WTC11 (cell line): ENCODE measurements around the gene SSBP2. TPM values are rescaled to one million over a fixed set of nuclear protein-coding genes. Genes with fewer than 3 reads are reported as not detected.
A peak's percentile ranks its signal among the peaks of the same experiment; 100 is the strongest.

Experiments
- ATAC-seq: fragments of 200-7000 bp; cut with Tn5 transposase; 2 replicates; pipeline ENCODE4 v1.10.0; 2021; ENCODE audit warnings: mild to moderate bottlenecking, moderate library complexity
- CTCF ChIA-PET: fragments of 300-600 bp; sonication (Branson Sonifier 250); formaldehyde crosslinking; loops from one replicate; lab custom pipeline; 2021; ENCODE audit warnings: antibody characterized with exemption; lab: Charles Lee
- POLR2A ChIA-PET: fragments of 350-600 bp; sonication (Branson Sonifier 250); formaldehyde crosslinking; loops from one replicate; lab custom pipeline; 2021; ENCODE audit warnings: antibody characterized with exemption; lab: Charles Lee
- DNase-seq: peaks from one replicate; pipeline ENCODE4 v3.0.0; 2021; ENCODE audit warnings: low spot score
- H3K27ac Mint-ChIP-seq: 2 replicates; pipeline ENCODE4 v1.8.0; 2021; ENCODE audit warnings: mixed read lengths
- H3K27me3 Mint-ChIP-seq: 2 replicates; pipeline ENCODE4 v1.8.0; 2021; ENCODE audit warnings: low read depth, mild to moderate bottlenecking, moderate library complexity, mixed read lengths
- H3K36me3 Mint-ChIP-seq: 2 replicates; pipeline ENCODE4 v1.8.0; 2021; ENCODE audit warnings: mixed read lengths
- H3K4me1 Mint-ChIP-seq: 2 replicates; pipeline ENCODE4 v1.8.0; 2022; ENCODE audit warnings: mixed read lengths
- H3K4me3 Mint-ChIP-seq: 2 replicates; pipeline ENCODE4 v1.8.0; 2021; ENCODE audit warnings: mild to moderate bottlenecking, moderate library complexity, mixed read lengths
- H3K9me3 Mint-ChIP-seq: 2 replicates; pipeline ENCODE4 v1.8.0; 2021; ENCODE audit warnings: mixed read lengths
- ARID4B ChIP-seq: sonication (generic); formaldehyde crosslinking; IDR thresholded peaks from 2 replicates; pipeline ENCODE4 v1.8.0; 2023; ENCODE audit warnings: missing genetic modification reagents, mild to moderate bottlenecking, borderline replicate concordance
- CREB1 ChIP-seq: sonication (generic); formaldehyde crosslinking; IDR thresholded peaks from 2 replicates; pipeline ENCODE4 v1.8.0; 2023; ENCODE audit warnings: mild to moderate bottlenecking, missing genetic modification reagents
- CTCF ChIP-seq: fragments of 200-600 bp; IDR thresholded peaks from 2 replicates; pipeline ENCODE4 v1.8.0; 2022; ENCODE audit warnings: antibody characterized with exemption
- E2F4 ChIP-seq: sonication (generic); formaldehyde crosslinking; IDR thresholded peaks from 2 replicates; pipeline ENCODE4 v1.8.1; 2022; ENCODE audit warnings: low read depth, mild to moderate bottlenecking, moderate library complexity, missing genetic modification reagents, borderline replicate concordance
- FOXJ3 ChIP-seq: sonication (generic); formaldehyde crosslinking; IDR thresholded peaks from 2 replicates; pipeline ENCODE4 v1.9.0; 2021; ENCODE audit warnings: missing genetic modification reagents, mild to moderate bottlenecking, borderline replicate concordance
- FOXK1 ChIP-seq: sonication (generic); formaldehyde crosslinking; IDR thresholded peaks from 2 replicates; pipeline ENCODE4 v1.8.0; 2022; ENCODE audit warnings: mild to moderate bottlenecking, moderate library complexity, missing genetic modification reagents
- MLX ChIP-seq: sonication (generic); formaldehyde crosslinking; IDR thresholded peaks from 2 replicates; pipeline ENCODE4 v1.8.1; 2023; ENCODE audit warnings: mild to moderate bottlenecking, missing genetic modification reagents, moderate library complexity
- NFE2L1 ChIP-seq: sonication (generic); formaldehyde crosslinking; IDR thresholded peaks from 2 replicates; pipeline ENCODE4 v1.8.1; 2023; ENCODE audit warnings: missing genetic modification reagents
- NFYB ChIP-seq: sonication (generic); formaldehyde crosslinking; conservative IDR thresholded peaks from 2 replicates; pipeline ENCODE4 v1.8.0; 2022; ENCODE audit warnings: low read depth, missing genetic modification reagents
- RORB ChIP-seq: fragments of 250-450 bp; sonication (Bioruptor Pico); IDR thresholded peaks from 2 replicates; pipeline ENCODE4 v1.9.0; 2021; ENCODE audit warnings: mild to moderate bottlenecking
- STAT6 ChIP-seq: sonication (generic); formaldehyde crosslinking; conservative IDR thresholded peaks from 2 replicates; pipeline ENCODE4 v1.8.1; 2023; ENCODE audit warnings: mild to moderate bottlenecking, low read depth, missing genetic modification reagents, moderate library complexity
- USF2 ChIP-seq: sonication (generic); formaldehyde crosslinking; IDR thresholded peaks from 2 replicates; pipeline ENCODE4 v1.8.1; 2023; ENCODE audit warnings: mild to moderate bottlenecking, missing genetic modification reagents, moderate library complexity
- ZBTB43 ChIP-seq: sonication (generic); formaldehyde crosslinking; IDR thresholded peaks from 2 replicates; pipeline ENCODE4 v1.8.1; 2023; ENCODE audit warnings: mild to moderate bottlenecking, missing genetic modification reagents
- ZNF219 ChIP-seq: sonication (generic); formaldehyde crosslinking; IDR thresholded peaks from 2 replicates; pipeline ENCODE4 v1.8.0; 2023; ENCODE audit warnings: missing genetic modification reagents, mild to moderate bottlenecking, borderline replicate concordance
- ZNF317 ChIP-seq: sonication (generic); formaldehyde crosslinking; IDR thresholded peaks from 2 replicates; pipeline ENCODE4 v1.8.1; 2023; ENCODE audit warnings: low read depth, mild to moderate bottlenecking, moderate library complexity, missing genetic modification reagents, borderline replicate concordance
- ZNF396 ChIP-seq: fragments of 250-450 bp; sonication (Bioruptor Pico); IDR thresholded peaks from 2 replicates; pipeline ENCODE4 v1.8.0; 2021; ENCODE audit warnings: mild to moderate bottlenecking, moderate library complexity, borderline replicate concordance
- ZNF423 ChIP-seq: fragments of 250-450 bp; sonication (Bioruptor Pico); IDR thresholded peaks from 2 replicates; pipeline ENCODE4 v2.1.2; 2022; ENCODE audit warnings: mild to moderate bottlenecking, moderate library complexity
- total RNA-seq: library from RNA; stranded (reverse); gene quantifications from 3 replicates; pipeline ENCODE4 v1.2.3, GENCODE V29; 2021

Gene SSBP2
- total RNA-seq, 1 experiment from 2014 or later: 24.9 TPM

GRCh38 chr5:81506900-81507588 is 243.9 kb downstream of the SSBP2 start:
- ATAC-seq: peak; percentile 94
- POLR2A ChIA-PET: no interaction called here
- CTCF ChIA-PET: interaction anchor here (0.7 to 1.7 kb wide), 11 partner anchors 9 to 659 kb away, joined by 3 to 9 read pairs (median 3); partner anchors contain the start of gene SSBP2
- H3K9me3 Mint-ChIP-seq: peaks cover 11% of the 10 kb centered on the region
- no peak overlapping the region for H3K4me3 Mint-ChIP-seq
- no peaks in the 10 kb centered on the region for H3K27me3 Mint-ChIP-seq
- no peaks in the 10 kb centered on the region; the same call in 1 of the 2 replicates for H3K4me1 Mint-ChIP-seq
- TF ChIP-seq CTCF: peak; percentile 58
- TF ChIP-seq USF2: no peak
- DNase-seq: peak; percentile 14
- no peak overlapping the region for H3K27ac Mint-ChIP-seq
- peaks cover 3% of the 10 kb centered on the region; the same call in 1 of the 2 replicates for H3K36me3 Mint-ChIP-seq

GRCh38 chr5:81506378-81506777 is 244.5 kb downstream of the SSBP2 start:
- Mint-ChIP-seq H3K9me3 (peaks cover 14% of the 10 kb centered on the region), H3K27ac (no peak overlapping the region), H3K27me3 (no peaks in the 10 kb centered on the region), H3K36me3 (peaks cover 3% of the 10 kb centered on the region; the same call in 1 of the 2 replicates), H3K4me3 (no peak overlapping the region), H3K4me1 (no peaks in the 10 kb centered on the region; the same call in 1 of the 2 replicates)
- CTCF ChIA-PET: interaction anchor here (0.7 to 1.7 kb wide), 10 partner anchors 10 to 659 kb away, joined by 3 to 9 read pairs (median 3); partner anchors contain the start of gene SSBP2
- no peak for DNase-seq
- POLR2A ChIA-PET: no interaction called here
- ATAC-seq: no peak
- TF ChIP-seq STAT6 (CRISPR knock-in tag) (no peak), E2F4 (no peak), ARID4B (CRISPR knock-in tag) (no peak), ZNF219 (CRISPR knock-in tag) (no peak), NFYB (CRISPR knock-in tag) (no peak), RORB (CRISPR knock-in tag) (no peak), FOXK1 (CRISPR knock-in tag) (no peak), ZBTB43 (CRISPR knock-in tag) (no peak), ZNF423 (CRISPR knock-in tag) (no peak), FOXJ3 (CRISPR knock-in tag) (no peak), MLX (CRISPR knock-in tag) (no peak), NFE2L1 (no peak), ZNF396 (CRISPR knock-in tag) (no peak), CTCF (no peak), ZNF317 (CRISPR knock-in tag) (no peak), CREB1 (CRISPR knock-in tag) (no peak)
